IMR-90 (cell line): ENCODE results near the gene FNTB. TPM values are rescaled to one million over a fixed set of nuclear protein-coding genes. Genes with fewer than 3 reads are reported as not detected.

ENCODE experiments used
- ATAC-seq: fragments of 200-7000 bp; cut with Tn5 transposase; 2 replicates; pipeline ENCODE4 v1.9.1; 2020; ENCODE audit warnings: low read depth, mild to moderate bottlenecking, moderate library complexity
- BruUV-seq: library from RNA; stranded (reverse); fragments of 400-500 nt; replicated peaks from 2 replicates; lab custom pipeline; 2021; lab: Mats Ljungman, UMichigan
- CTCF ChIA-PET: fragments of 300-600 bp; formaldehyde crosslinking; extraction: SDS; loops from one replicate; lab custom pipeline; 2021; ENCODE audit warnings: antibody characterized with exemption; lab: Yijun Ruan, JAX
- POLR2A ChIA-PET: fragments of 300-600 bp; sonication (Branson Sonifier 250); formaldehyde crosslinking; loops from one replicate; lab custom pipeline; 2022; ENCODE audit warnings: antibody characterized with exemption; ENCODE audit not compliant: unreplicated experiment; lab: Charles Lee
- DNase-seq: peaks from one replicate; pipeline ENCODE4 v3.0.0; 2013
- H2AFZ ChIP-seq: replicated peaks from 2 replicates; pipeline ENCODE3; 2013; ENCODE audit warnings: low read length, mild to moderate bottlenecking; ENCODE audit not compliant: poor library complexity
- H2AK5ac ChIP-seq: 2 replicates; pipeline ENCODE4 v1.6.1; 2013; ENCODE audit warnings: low read depth, low read length, inconsistent platforms
- H2AK9ac ChIP-seq: replicated peaks from 2 replicates; pipeline ENCODE3; 2013; ENCODE audit warnings: mild to moderate bottlenecking, low read depth, low read length, moderate library complexity; ENCODE audit not compliant: poor library complexity
- H2BK120ac ChIP-seq: 2 replicates; pipeline ENCODE4 v1.6.1; 2013; ENCODE audit warnings: low read depth, low read length, inconsistent platforms
- H2BK15ac ChIP-seq: 3 replicates; pipeline ENCODE4 v1.6.1; 2013; ENCODE audit warnings: low read depth, low read length, inconsistent platforms
- H2BK20ac ChIP-seq: 2 replicates; pipeline ENCODE4 v1.6.1; 2013; ENCODE audit warnings: low read depth, mild to moderate bottlenecking, inconsistent platforms, low read length, moderate library complexity
- H2BK5ac ChIP-seq: 2 replicates; pipeline ENCODE4 v1.6.1; 2013; ENCODE audit warnings: mild to moderate bottlenecking, low read depth, low read length, inconsistent platforms; ENCODE audit not compliant: poor library complexity, severe bottlenecking
- H3K14ac ChIP-seq: replicated peaks from 2 replicates; pipeline ENCODE4 v1.6.1; 2013; ENCODE audit warnings: low read depth, low read length, inconsistent platforms
- H3K18ac ChIP-seq: 2 replicates; pipeline ENCODE4 v1.6.1; 2013; ENCODE audit warnings: low read depth, low read length, control low read depth
- H3K23ac ChIP-seq: 2 replicates; pipeline ENCODE4 v1.6.1; 2013; ENCODE audit warnings: low read depth, low read length, inconsistent platforms
- H3K27ac ChIP-seq: 2 replicates; pipeline ENCODE4 v1.5.1; 2013; ENCODE audit warnings: mild to moderate bottlenecking, control low read depth, low read length; ENCODE audit not compliant: insufficient read depth
- H3K27me3 ChIP-seq: 2 replicates; pipeline ENCODE4 v1.6.1; 2013; ENCODE audit warnings: low read length; ENCODE audit not compliant: control insufficient read depth, insufficient read depth
- H3K36me3 ChIP-seq: 2 replicates; pipeline ENCODE4 v1.6.1; 2013; ENCODE audit warnings: low read length, mixed read lengths; ENCODE audit not compliant: control insufficient read depth, insufficient read depth
- H3K4ac ChIP-seq: 2 replicates; pipeline ENCODE4 v1.6.1; 2013; ENCODE audit warnings: low read depth, low read length, inconsistent platforms
- H3K4me1 ChIP-seq: 2 replicates; pipeline ENCODE4 v1.6.1; 2013; ENCODE audit warnings: low read length, mixed read lengths; ENCODE audit not compliant: control insufficient read depth, insufficient read depth
- H3K4me2 ChIP-seq: 2 replicates; pipeline ENCODE4 v1.6.1; 2013; ENCODE audit warnings: low read depth, mild to moderate bottlenecking, control low read depth, low read length, moderate library complexity
- H3K4me3 ChIP-seq: 2 replicates; pipeline ENCODE4 v1.5.1; 2013; ENCODE audit warnings: low read depth, mild to moderate bottlenecking, control low read depth, low read length, moderate library complexity; ENCODE audit not compliant: insufficient read depth
- H3K56ac ChIP-seq: 2 replicates; pipeline ENCODE4 v1.6.1; 2013; ENCODE audit warnings: low read length, inconsistent platforms; ENCODE audit not compliant: insufficient read depth; ENCODE audit errors: extremely low read depth
- H3K79me1 ChIP-seq, 2 experiments: 2 replicates each; pipeline ENCODE4 v1.6.1; 2013; ENCODE audit warnings: low read length in 2 of 2, inconsistent platforms in 1 of 2, low read depth in 1 of 2
- H3K9ac ChIP-seq: 2 replicates; pipeline ENCODE4 v1.6.1; 2013; ENCODE audit warnings: low read depth, low read length, control low read depth
- H3K9me1 ChIP-seq: 2 replicates; pipeline ENCODE4 v1.6.1; 2013; ENCODE audit warnings: low read length, inconsistent platforms; ENCODE audit not compliant: insufficient read depth
- H3K9me3 ChIP-seq: 2 replicates; pipeline ENCODE4 v1.6.1; 2013; ENCODE audit warnings: low read length; ENCODE audit not compliant: control insufficient read depth, insufficient read depth
- H4K20me1 ChIP-seq: 2 replicates; pipeline ENCODE4 v1.6.1; 2013; ENCODE audit warnings: low read length, inconsistent platforms; ENCODE audit not compliant: insufficient read depth
- H4K5ac ChIP-seq: 2 replicates; pipeline ENCODE4 v1.6.1; 2013; ENCODE audit warnings: mild to moderate bottlenecking, low read depth, low read length, control low read depth
- H4K8ac ChIP-seq, 2 experiments: 2 replicates each; pipeline ENCODE4 v1.6.1; 2013; ENCODE audit warnings: low read depth in 2 of 2, low read length in 2 of 2, control low read depth in 1 of 2, inconsistent platforms in 1 of 2
- H4K91ac ChIP-seq: 2 replicates; pipeline ENCODE4 v1.6.1; 2013; ENCODE audit warnings: low read depth, low read length, inconsistent platforms; ENCODE audit not compliant: insufficient read depth
- BHLHE40 ChIP-seq: fragments of 150-350 bp; IDR thresholded peaks from 2 replicates; pipeline ENCODE4 v1.6.1; 2016; ENCODE audit warnings: mild to moderate bottlenecking, low read depth, low read length
- CEBPB ChIP-seq: IDR thresholded peaks from 2 replicates; pipeline ENCODE4 v1.6.1; 2012; ENCODE audit warnings: low read depth, low read length, improper control_type of control experiment
- CHD1 ChIP-seq: IDR thresholded peaks from 2 replicates; pipeline ENCODE4 v1.6.1; 2012; ENCODE audit warnings: low read depth, low read length, improper control_type of control experiment
- ELK1 ChIP-seq: fragments of 150-350 bp; IDR thresholded peaks from 2 replicates; pipeline ENCODE4 v1.6.1; 2016; ENCODE audit warnings: low read depth, mild to moderate bottlenecking, low read length, moderate library complexity, borderline replicate concordance
- FOS ChIP-seq: fragments of 150-350 bp; IDR thresholded peaks from 2 replicates; pipeline ENCODE4 v1.6.1; 2016; ENCODE audit warnings: low read depth, low read length
- MAFK ChIP-seq: IDR thresholded peaks from 2 replicates; pipeline ENCODE4 v1.6.1; 2012; ENCODE audit warnings: low read depth, low read length, improper control_type of control experiment
- MAZ ChIP-seq: IDR thresholded peaks from 2 replicates; pipeline ENCODE4 v1.6.1; 2012; ENCODE audit warnings: low read depth, mild to moderate bottlenecking, low read length, improper control_type of control experiment, moderate library complexity, borderline replicate concordance
- MXI1 ChIP-seq: IDR thresholded peaks from 2 replicates; pipeline ENCODE4 v1.6.1; 2012; ENCODE audit warnings: low read depth, mild to moderate bottlenecking, low read length, moderate library complexity, borderline replicate concordance
- NFE2L2 ChIP-seq: fragments of 150-350 bp; IDR thresholded peaks from 2 replicates; pipeline ENCODE4 v1.6.1; 2016; ENCODE audit warnings: low read depth, mild to moderate bottlenecking, low read length
- POLR2A ChIP-seq: IDR thresholded peaks from 2 replicates; pipeline ENCODE4 v1.6.1; 2012; ENCODE audit warnings: mild to moderate bottlenecking, low read depth, low read length
- RAD21 ChIP-seq: IDR thresholded peaks from 2 replicates; pipeline ENCODE4 v1.6.1; 2012; ENCODE audit warnings: low read length, improper control_type of control experiment
- RCOR1 ChIP-seq: IDR thresholded peaks from 2 replicates; pipeline ENCODE4 v1.6.1; 2012; ENCODE audit warnings: mild to moderate bottlenecking, low read length, improper control_type of control experiment; ENCODE audit not compliant: insufficient replicate concordance
- RFX5 ChIP-seq: IDR thresholded peaks from 2 replicates; pipeline ENCODE4 v1.8.0; 2012; ENCODE audit warnings: low read depth, mild to moderate bottlenecking, low read length, moderate library complexity
- SMC3 ChIP-seq: fragments of 150-350 bp; IDR thresholded peaks from 2 replicates; pipeline ENCODE4 v1.6.1; 2016; ENCODE audit warnings: low read depth, mild to moderate bottlenecking, antibody characterized with exemption, low read length, moderate library complexity
- USF2 ChIP-seq: fragments of 150-350 bp; IDR thresholded peaks from 2 replicates; pipeline ENCODE4 v1.6.1; 2017; ENCODE audit warnings: mild to moderate bottlenecking, antibody characterized with exemption, low read length, low read depth
- WGBS, 2 experiments: methylation state at CpG; one replicate each; pipeline versions ENCODE4 v1.1.5 to v1.1.7; 2013; ENCODE audit warnings: missing lambda C conversion rate in 2 of 2; ENCODE audit not compliant: insufficient read length in 1 of 2; ENCODE audit errors: extremely low coverage in 2 of 2; 5-methylcytosine and 5-hydroxymethylcytosine counted together
- dilution Hi-C: fragments of 300-500 bp; cut with HindIII; formaldehyde crosslinking; loops from one replicate; pipeline ENCODE4 v1.14.3; 2018; ENCODE audit warnings: low sequenced_read_pairs; ENCODE audit not compliant: unreplicated experiment
- in situ Hi-C: fragments of 300-500 bp; cut with MboI; formaldehyde crosslinking; loops from 3 replicates; pipeline ENCODE4 v1.14.3; 2019; ENCODE audit warnings: low sequenced_read_pairs, inconsistent platforms, mixed read lengths
- intact Hi-C: fragments of 100-400 bp; cut with micrococcal nuclease; formaldehyde crosslinking; loops from 2 replicates; pipeline ENCODE4 v1.10.0; 2022
- polyA plus RNA-seq, 3 experiments: library from polyadenylated mRNA; depleted of rRNA; stranded (reverse); fragments of >200 nt; gene quantifications; 2 replicates each; pipeline ENCODE4 v1.2.3, GENCODE V29; 2012; ENCODE audit warnings: low replicate concordance in 1 of 3
- total RNA-seq: library from RNA; depleted of rRNA; stranded (reverse); fragments of >200 nt; gene quantifications from 2 replicates; pipeline ENCODE4 v1.2.3, GENCODE V29; 2012
- TF ChIP-seq, protein P1 (sequence below): conservative IDR thresholded peaks from 2 replicates; pipeline ENCODE4 v1.5.1; 2012; ENCODE audit warnings: mild to moderate bottlenecking, low read depth, low read length, improper control_type of control experiment

FNTB gene
- total and polyA plus RNA-seq, 2 of the 4 experiments (the other 2 are of a cell fraction): 9.9 to 18.5 TPM

GRCh38 chr14:65026526-65026925 is 39.8 kb downstream of the FNTB start:
- Histone ChIP-seq H3K79me1 (no peaks in the 10 kb centered on the region; a peak in 1 of 4 replicates), H2AFZ (no peak overlapping the region), H2AK9ac (no peak overlapping the region), H2BK20ac (no peak overlapping the region), H3K27me3 (no peaks in the 10 kb centered on the region), H4K91ac (no peak overlapping the region), H3K18ac (no peak overlapping the region), H3K56ac (no peak overlapping the region), H3K4me1 (peaks cover 2% of the 10 kb centered on the region; the same call in 1 of the 2 replicates), H3K4me3 (no peak overlapping the region), H2AK5ac (no peak overlapping the region), H4K20me1 (no peaks in the 10 kb centered on the region), H3K4me2 (no peak overlapping the region), H4K5ac (no peak overlapping the region), H2BK15ac (no peak overlapping the region), H4K8ac (no peak overlapping the region), H3K14ac (no peak overlapping the region), H2BK5ac (no peak overlapping the region), H3K27ac (no peak overlapping the region), H3K9me1 (peaks cover 2% of the 10 kb centered on the region; the same call in 1 of the 2 replicates), H3K9ac (no peak overlapping the region), H3K9me3 (no peaks in the 10 kb centered on the region), H3K23ac (no peak overlapping the region), H3K36me3 (peaks cover 6% of the 10 kb centered on the region), H2BK120ac (no peak overlapping the region), H3K4ac (no peak overlapping the region)
- WGBS, 2 experiments: 95% methylated on average over 2 of the region's 9 CpGs; no CpG with 5 or more reads in 1 of the 2 experiments
- CTCF ChIA-PET: no interaction called here
- ATAC-seq (no peak), DNase-seq (no peak)
- dilution Hi-C loops: no loop called here
- intact Hi-C loops: no loop called here
- POLR2A ChIA-PET: no interaction called here
- no peak for TF ChIP-seq NFE2L2
- TF ChIP-seq MAFK: no peak
- TF ChIP-seq MXI1: no peak
- TF ChIP-seq MAZ: no peak
- TF ChIP-seq BHLHE40: no peak
- TF ChIP-seq FOS: no peak
- no peak for TF ChIP-seq SMC3
- TF ChIP-seq USF2: no peak
- TF ChIP-seq, protein P1, sequence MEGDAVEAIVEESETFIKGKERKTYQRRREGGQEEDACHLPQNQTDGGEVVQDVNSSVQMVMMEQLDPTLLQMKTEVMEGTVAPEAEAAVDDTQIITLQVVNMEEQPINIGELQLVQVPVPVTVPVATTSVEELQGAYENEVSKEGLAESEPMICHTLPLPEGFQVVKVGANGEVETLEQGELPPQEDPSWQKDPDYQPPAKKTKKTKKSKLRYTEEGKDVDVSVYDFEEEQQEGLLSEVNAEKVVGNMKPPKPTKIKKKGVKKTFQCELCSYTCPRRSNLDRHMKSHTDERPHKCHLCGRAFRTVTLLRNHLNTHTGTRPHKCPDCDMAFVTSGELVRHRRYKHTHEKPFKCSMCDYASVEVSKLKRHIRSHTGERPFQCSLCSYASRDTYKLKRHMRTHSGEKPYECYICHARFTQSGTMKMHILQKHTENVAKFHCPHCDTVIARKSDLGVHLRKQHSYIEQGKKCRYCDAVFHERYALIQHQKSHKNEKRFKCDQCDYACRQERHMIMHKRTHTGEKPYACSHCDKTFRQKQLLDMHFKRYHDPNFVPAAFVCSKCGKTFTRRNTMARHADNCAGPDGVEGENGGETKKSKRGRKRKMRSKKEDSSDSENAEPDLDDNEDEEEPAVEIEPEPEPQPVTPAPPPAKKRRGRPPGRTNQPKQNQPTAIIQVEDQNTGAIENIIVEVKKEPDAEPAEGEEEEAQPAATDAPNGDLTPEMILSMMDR: no peak
- TF ChIP-seq CEBPB: no peak
- TF ChIP-seq RAD21: no peak
- no peak for TF ChIP-seq CHD1
- TF ChIP-seq RFX5: no peak
- no peak for TF ChIP-seq POLR2A
- TF ChIP-seq RCOR1: no peak
- TF ChIP-seq ELK1: no peak
- in situ Hi-C loops: no loop called here
- BruUV-seq: no TSS peak
